SK-N-DZ (cell line): ENCODE data around the gene RIPOR3.
"Not testable (repeated sequence)": the region's sequence is repeated elsewhere in the genome, so short reads cannot be mapped to it uniquely, and the experiment has no call there.

ENCODE experiments used
- DNase-seq: peaks from one replicate; pipeline ENCODE4 v3.0.0-alpha.2; 2015; ENCODE audit warnings: low spot score

Gene RIPOR3

GRCh38 chr20:50681359-50682064 lies 9.8 kb downstream of the RIPOR3 start:
- no peak for DNase-seq

DNA sequence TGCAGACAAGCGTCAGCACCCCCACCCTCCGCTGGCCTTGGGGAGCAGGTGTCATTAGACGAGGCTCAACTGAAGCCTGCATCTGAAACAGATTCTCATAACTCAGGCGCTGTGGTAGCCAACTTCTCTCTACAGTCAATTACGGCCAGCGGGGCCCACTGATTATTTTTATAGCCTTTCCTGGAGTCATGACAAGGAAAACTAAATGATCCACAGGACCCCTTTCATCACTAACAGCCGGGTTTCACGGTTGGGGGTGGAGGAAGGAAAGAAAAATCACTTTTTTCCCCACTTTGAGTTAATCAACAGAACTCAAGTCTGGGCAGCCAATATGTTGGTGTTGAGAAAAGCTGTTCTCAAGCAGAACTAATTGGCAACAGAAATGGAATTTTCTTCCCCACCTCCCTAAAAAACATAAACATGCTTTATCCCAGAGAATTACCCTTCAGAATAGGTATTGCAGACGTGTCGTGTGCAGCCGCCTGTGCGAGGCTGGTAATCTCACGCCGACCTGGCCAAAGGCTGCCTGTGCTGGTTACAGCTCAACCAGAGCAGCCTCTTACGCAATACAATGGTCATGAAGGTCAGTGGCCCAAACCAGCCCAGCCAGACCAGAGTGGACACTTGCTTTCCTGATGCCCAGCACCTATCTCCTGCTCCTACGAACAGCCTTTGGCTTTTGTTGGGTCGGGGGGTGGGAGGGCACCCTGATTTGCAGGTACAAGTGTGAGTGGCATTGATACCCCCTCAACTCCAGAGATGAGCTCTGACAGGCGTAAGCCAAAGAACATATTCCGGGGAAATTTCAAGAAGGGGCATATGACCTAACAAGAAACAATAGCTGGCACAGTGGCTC lies 11.0 kb downstream of the RIPOR3 start:
- no peak for DNase-seq

DNA sequence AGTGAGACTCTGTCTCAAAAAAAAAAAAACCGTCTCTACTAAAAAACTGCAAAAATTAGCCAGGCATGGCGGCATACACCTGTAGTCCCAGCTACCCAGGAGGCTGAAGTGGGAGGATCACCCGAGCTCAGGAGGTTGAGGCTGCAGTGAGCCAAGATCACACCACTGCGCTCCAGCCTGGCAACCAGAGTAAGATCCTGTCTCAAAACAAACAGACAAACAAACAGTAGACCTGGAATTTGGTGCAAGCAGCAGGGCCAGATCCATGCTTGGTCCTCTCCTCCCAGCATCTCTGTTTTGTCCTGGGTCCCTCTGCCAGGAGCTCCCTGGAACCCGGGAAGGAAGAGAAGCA lies 11.6 kb downstream of the RIPOR3 start:
- DNase-seq, result no peak

- no peak for DNase-seq
Measured at GRCh38 chr20:50678169-50678898, 13.0 kb downstream of the RIPOR3 start.

- DNase-seq, result no peak
Measured at GRCh38 chr20:50676858-50677257, 14.5 kb downstream of the RIPOR3 start.

DNA sequence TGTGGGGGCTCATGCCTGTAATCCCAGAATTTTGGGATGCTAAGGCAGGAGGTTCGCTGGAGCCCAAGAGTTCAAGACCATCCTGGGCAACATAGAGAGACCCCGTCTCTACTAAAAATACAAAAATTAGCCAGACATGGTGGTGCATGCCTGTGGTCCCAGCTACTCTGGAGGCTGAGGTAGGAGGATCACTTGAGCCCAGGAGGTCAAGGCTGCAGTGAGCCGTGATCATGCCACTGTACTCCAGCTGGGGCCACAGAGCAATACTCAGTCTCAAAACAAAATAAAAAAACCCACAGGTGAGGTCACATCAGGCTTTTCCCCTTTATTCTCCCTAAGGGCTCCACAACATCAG lies 15.0 kb downstream of the RIPOR3 start:
- DNase-seq, result not testable (repeated sequence)

- no peak for DNase-seq
Measured at GRCh38 chr20:50675671-50676376, 15.5 kb downstream of the RIPOR3 start.

DNA sequence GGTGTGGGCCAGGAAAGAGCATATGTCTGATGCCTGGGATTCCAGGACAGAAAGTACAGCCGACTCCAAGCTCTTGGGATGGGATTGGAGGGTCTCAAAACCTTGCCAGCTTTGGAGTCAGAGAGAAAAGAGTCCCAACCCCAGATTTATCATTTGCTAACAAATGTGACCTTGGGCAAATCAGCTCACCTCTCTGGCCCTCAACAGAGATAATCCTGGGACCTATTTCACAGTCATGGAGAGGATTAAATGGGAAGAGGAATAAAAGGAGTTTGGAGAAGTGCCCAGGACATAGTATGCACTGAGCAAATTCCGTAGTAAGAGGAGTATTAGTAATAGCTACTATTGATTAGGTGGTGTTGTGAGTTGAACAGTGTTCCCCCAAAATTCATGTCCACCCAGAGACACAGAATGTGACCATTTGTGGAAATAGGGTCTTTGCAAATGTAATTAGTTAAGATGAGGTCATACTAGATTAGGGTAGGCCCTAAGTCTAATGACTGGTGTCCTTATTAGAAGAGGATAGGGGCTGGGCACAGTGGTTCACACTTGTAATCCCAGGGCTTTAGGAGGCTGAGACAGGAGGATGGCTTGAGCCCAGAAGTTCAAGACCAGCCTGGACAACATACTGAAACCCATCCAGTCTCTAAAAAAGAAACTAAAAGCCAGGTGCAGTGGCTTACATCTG lies 17.1 kb downstream of the RIPOR3 start:
- no peak for DNase-seq

GRCh38 chr20:50673466-50674137 lies 17.7 kb downstream of the RIPOR3 start:
- DNase-seq, result no peak

GRCh38 chr20:50673146-50673465 lies 18.2 kb downstream of the RIPOR3 start:
- DNase-seq, result no peak

- DNase-seq, result no peak
Measured at GRCh38 chr20:50672400-50673145, 18.8 kb downstream of the RIPOR3 start.

DNA sequence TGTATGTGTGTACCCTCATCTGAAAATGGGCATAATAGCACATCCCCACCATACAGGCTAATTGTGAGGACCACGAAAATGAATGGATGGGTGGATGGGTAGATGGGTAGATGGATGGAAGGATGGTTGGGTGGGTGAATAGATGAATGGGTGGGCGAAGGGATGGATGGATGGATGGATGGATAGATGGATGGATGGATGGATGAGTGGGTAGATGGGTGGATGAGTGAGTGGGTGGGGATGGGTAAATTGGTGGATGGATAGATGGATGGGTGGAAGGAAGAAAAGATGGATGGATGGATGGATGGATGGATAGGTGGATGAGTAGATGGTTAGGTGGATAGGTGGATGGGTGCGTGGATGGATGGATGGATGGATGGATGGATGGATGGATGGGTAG lies 19.7 kb downstream of the RIPOR3 start:
- no peak for DNase-seq

DNA sequence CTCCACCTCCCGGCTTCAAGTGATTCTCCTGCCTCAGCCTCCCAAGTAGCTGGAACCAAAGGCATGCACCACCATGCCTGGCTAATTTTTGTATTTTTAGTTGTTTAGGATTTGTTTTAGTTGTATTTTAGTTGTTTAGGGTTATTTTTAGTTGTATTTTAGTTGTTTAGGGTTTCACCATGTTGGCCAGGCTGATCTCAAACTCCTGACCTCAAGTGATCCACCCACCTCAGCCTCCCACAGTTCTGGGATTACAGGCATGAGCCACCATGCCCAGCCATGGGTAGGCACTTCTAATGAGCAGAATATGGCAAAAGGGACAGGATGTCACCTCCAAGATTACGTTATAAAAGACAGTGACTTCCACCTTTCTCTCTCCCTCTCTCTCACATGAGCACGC lies 20.3 kb downstream of the RIPOR3 start:
- DNase-seq, result not testable (repeated sequence)

DNA sequence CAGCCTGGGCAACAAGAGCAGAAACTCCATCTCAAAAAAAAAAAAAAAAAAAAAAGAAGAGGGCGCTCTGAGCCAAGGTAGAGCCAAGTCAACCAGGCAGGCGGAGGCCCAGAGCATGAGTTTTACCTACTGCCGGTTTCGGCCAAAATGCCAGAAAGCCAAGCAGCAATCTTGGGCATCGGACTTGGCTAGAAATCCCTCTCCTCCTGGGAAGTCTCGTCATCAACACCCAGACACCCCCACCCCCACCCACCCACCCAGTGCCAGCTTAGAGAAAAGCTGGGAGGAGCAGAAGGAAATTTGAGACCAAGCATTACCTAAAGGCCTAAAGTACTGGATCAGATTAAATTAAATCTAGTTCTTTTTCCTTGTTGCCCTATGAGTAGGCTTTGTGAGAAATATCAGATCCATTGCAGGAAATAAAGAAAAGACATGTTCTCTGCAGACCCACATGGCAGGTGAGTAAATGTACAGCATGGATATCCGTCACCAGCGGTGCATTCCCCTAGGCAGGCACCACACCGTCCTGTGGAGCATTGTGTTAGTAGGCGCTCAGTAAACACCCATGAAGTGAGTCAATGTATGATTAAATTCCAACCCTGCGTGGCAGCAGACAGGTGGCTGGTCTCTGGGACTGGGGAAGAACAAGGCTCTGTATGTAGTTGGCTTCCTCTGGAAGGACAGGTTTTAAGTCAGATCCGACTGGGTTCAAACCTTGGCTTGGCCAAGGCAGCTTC lies 21.0 kb downstream of the RIPOR3 start:
- DNase-seq, result no peak

DNA sequence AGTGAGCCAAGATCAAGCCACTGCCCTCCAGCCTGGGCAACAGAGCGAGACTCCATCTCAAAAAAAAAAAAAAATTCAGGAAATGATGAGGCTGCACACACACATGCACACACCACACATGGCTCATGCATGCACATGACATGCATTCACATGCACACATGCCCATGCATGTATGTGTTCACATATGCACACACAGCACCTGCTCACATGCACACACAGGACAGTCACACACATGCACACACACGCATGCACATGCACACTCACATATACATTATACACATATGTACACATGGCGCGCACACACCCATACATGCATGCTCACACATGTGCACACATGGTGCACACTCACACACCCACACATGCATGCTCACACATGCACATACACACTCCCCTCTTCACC lies 22.5 kb downstream of the RIPOR3 start:
- no peak for DNase-seq

GRCh38 chr20:50668326-50668725 lies 23.0 kb downstream of the RIPOR3 start:
- DNase-seq, result no peak

DNA sequence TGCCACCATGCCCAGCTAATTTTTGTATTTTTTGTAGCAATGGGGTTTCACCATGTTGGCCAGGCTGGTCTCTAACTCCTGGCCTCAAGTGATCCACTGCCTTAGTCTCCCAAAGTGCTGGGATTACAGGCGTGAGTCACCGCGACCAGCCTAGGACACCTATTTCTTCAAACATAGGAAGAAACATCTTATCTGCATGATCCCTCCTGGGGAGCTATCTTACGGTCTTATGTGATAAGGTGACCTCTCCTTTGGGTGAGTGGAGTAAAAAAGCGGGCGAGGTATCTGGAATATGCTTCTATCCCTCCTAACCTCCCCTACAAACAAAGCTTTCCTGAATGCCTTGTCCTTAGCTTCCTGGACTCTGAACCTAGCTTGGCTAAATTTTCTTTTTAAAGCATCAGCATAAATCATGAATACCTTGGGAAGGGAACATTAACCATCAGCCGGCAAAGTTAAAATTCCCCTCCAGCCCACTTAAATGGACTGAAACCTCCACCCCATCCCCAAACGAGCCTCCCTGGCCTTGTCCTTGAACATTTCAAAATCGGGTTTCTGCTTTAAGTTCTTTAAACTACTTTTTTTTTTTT lies 24.5 kb downstream of the RIPOR3 start:
- no peak for DNase-seq

GRCh38 chr20:50664254-50664653 lies 27.1 kb downstream of the RIPOR3 start:
- DNase-seq, result no peak
